ENCODE data around the gene ITIH4.

GRCh38 chr3:52773361-52774065 lies 57.0 kb downstream of the ITIH4 start:
- TF ChIP-seq CTCF (IDR thresholded peaks at IDR 0.05; ENCODE audit: borderline replicate concordance, extremely low read depth, low read length, poor library complexity, severe bottlenecking) (no peak), EZH2 (IDR thresholded peaks at IDR 0.05; ENCODE audit: borderline replicate concordance, low read depth, low read length, severe bottlenecking) (no peak)

All from DND-41 (cell line).